ENCODE results near the gene OR52I1.

The OR52I1 gene

GRCh38 chr11:4593739-4594138 lies at the start of gene OR52I1:
TSS of gene OR52I1 (plus strand) at chr11:4594039. CDS start at chr11:4594039, 0 bp downstream.
- no peak within 1 kb of the TSS for H3K27ac Mint-ChIP-seq
- no peak within 1 kb of the TSS for H3K4me3 Mint-ChIP-seq
- no peaks in the 10 kb centered on the region for H3K4me1 Mint-ChIP-seq (ENCODE audit: low read depth)
- DNase-seq, result no peak
- no peaks in the 10 kb centered on the region for H3K9me3 Mint-ChIP-seq
- H3K27me3 Mint-ChIP-seq, result no peaks in the 10 kb centered on the region
- peaks cover 30% of the 10 kb centered on the region for H3K36me3 Mint-ChIP-seq (ENCODE audit: low read depth)

GRCh38 chr11:4544891-4545290 lies 48.9 kb upstream of the OR52I1 start, which contains the start of gene OR52M1:
TSS of gene OR52M1 (plus strand) at chr11:4545191. CDS start at chr11:4545191, 0 bp downstream.
- no peaks in the 10 kb centered on the region for H3K36me3 Mint-ChIP-seq (ENCODE audit: low read depth)
- peaks cover 16% of the 10 kb centered on the region for H3K27me3 Mint-ChIP-seq
- no peak within 1 kb of the TSS for H3K27ac Mint-ChIP-seq
- H3K4me1 Mint-ChIP-seq (ENCODE audit: low read depth), result no peaks in the 10 kb centered on the region
- no peak within 1 kb of the TSS for H3K4me3 Mint-ChIP-seq
- no peak for DNase-seq
- no peaks in the 10 kb centered on the region for H3K9me3 Mint-ChIP-seq

- no peaks in the 10 kb centered on the region for H3K36me3 Mint-ChIP-seq (ENCODE audit: low read depth)
- no peaks in the 10 kb centered on the region for H3K4me1 Mint-ChIP-seq (ENCODE audit: low read depth)
- no peak overlapping the region for H3K27ac Mint-ChIP-seq
- no peaks in the 10 kb centered on the region for H3K9me3 Mint-ChIP-seq
- no peak for DNase-seq
- H3K4me3 Mint-ChIP-seq, result no peak overlapping the region
- peaks cover 25% of the 10 kb centered on the region for H3K27me3 Mint-ChIP-seq
These were observed 47.0 kb upstream of the OR52I1 start for GRCh38 chr11:4546878-4547277.

- Mint-ChIP-seq H3K9me3 (no peaks in the 10 kb centered on the region), H3K4me1 (ENCODE audit: low read depth) (no peaks in the 10 kb centered on the region), H3K36me3 (ENCODE audit: low read depth) (no peaks in the 10 kb centered on the region), H3K4me3 (no peak overlapping the region), H3K27ac (no peak overlapping the region), H3K27me3 (peaks cover 27% of the 10 kb centered on the region)
- DNase-seq, result no peak
These were observed 46.4 kb upstream of the OR52I1 start for GRCh38 chr11:4547416-4547815.

GRCh38 chr11:4551346-4551979 lies 42.4 kb upstream of the OR52I1 start:
- no peak for DNase-seq
- Mint-ChIP-seq H3K27me3 (peaks cover 38% of the 10 kb centered on the region), H3K4me3 (no peak overlapping the region), H3K36me3 (ENCODE audit: low read depth) (no peaks in the 10 kb centered on the region), H3K27ac (no peak overlapping the region), H3K9me3 (no peaks in the 10 kb centered on the region), H3K4me1 (ENCODE audit: low read depth) (no peaks in the 10 kb centered on the region)

GRCh38 chr11:4559527-4560440 lies 34.1 kb upstream of the OR52I1 start:
- no peak for DNase-seq
- Mint-ChIP-seq H3K27me3 (peaks cover 34% of the 10 kb centered on the region), H3K4me1 (ENCODE audit: low read depth) (no peaks in the 10 kb centered on the region), H3K9me3 (peaks cover 6% of the 10 kb centered on the region), H3K36me3 (ENCODE audit: low read depth) (no peaks in the 10 kb centered on the region), H3K27ac (no peak overlapping the region), H3K4me3 (no peak overlapping the region)

- Mint-ChIP-seq H3K4me1 (ENCODE audit: low read depth) (no peaks in the 10 kb centered on the region), H3K27ac (no peak overlapping the region), H3K27me3 (peaks cover 30% of the 10 kb centered on the region), H3K36me3 (ENCODE audit: low read depth) (no peaks in the 10 kb centered on the region), H3K4me3 (no peak overlapping the region), H3K9me3 (peaks cover 6% of the 10 kb centered on the region)
- DNase-seq, result no peak
These were observed 33.4 kb upstream of the OR52I1 start for GRCh38 chr11:4560467-4560866.

GRCh38 chr11:4565371-4565770 lies 28.5 kb upstream of the OR52I1 start:
- Mint-ChIP-seq H3K4me3 (no peak overlapping the region), H3K27me3 (peaks cover 22% of the 10 kb centered on the region), H3K36me3 (ENCODE audit: low read depth) (no peaks in the 10 kb centered on the region), H3K9me3 (peaks cover 6% of the 10 kb centered on the region), H3K4me1 (ENCODE audit: low read depth) (no peaks in the 10 kb centered on the region), H3K27ac (no peak overlapping the region)
- no peak for DNase-seq

GRCh38 chr11:4569075-4569474 lies 24.8 kb upstream of the OR52I1 start:
- H3K9me3 Mint-ChIP-seq, result peaks cover 2% of the 10 kb centered on the region
- H3K4me1 Mint-ChIP-seq (ENCODE audit: low read depth), result no peaks in the 10 kb centered on the region
- DNase-seq, result no peak
- no peak overlapping the region for H3K4me3 Mint-ChIP-seq
- H3K27ac Mint-ChIP-seq, result no peak overlapping the region
- H3K36me3 Mint-ChIP-seq (ENCODE audit: low read depth), result no peaks in the 10 kb centered on the region
- H3K27me3 Mint-ChIP-seq, result peaks cover 9% of the 10 kb centered on the region

GRCh38 chr11:4576880-4577279 lies 17.0 kb upstream of the OR52I1 start:
- Mint-ChIP-seq H3K4me3 (no peak overlapping the region), H3K4me1 (ENCODE audit: low read depth) (peaks cover 5% of the 10 kb centered on the region), H3K9me3 (no peaks in the 10 kb centered on the region), H3K27ac (no peak overlapping the region), H3K36me3 (ENCODE audit: low read depth) (no peaks in the 10 kb centered on the region), H3K27me3 (peaks cover 33% of the 10 kb centered on the region)
- DNase-seq, result no peak

- peaks cover 36% of the 10 kb centered on the region for H3K27me3 Mint-ChIP-seq
- no peaks in the 10 kb centered on the region for H3K36me3 Mint-ChIP-seq (ENCODE audit: low read depth)
- no peak overlapping the region for H3K4me3 Mint-ChIP-seq
These were observed 16.1 kb upstream of the OR52I1 start for GRCh38 chr11:4577761-4578160.

GRCh38 chr11:4578624-4579023 lies 15.2 kb upstream of the OR52I1 start:
- Mint-ChIP-seq H3K27ac (no peak overlapping the region), H3K4me3 (no peak overlapping the region), H3K27me3 (peaks cover 41% of the 10 kb centered on the region), H3K9me3 (no peaks in the 10 kb centered on the region), H3K4me1 (ENCODE audit: low read depth) (peaks cover 5% of the 10 kb centered on the region), H3K36me3 (ENCODE audit: low read depth) (no peaks in the 10 kb centered on the region)
- no peak for DNase-seq

More at GRCh38 chr11:4577761-4578160, 16.1 kb upstream of the OR52I1 start:
- Mint-ChIP-seq H3K4me1 (ENCODE audit: low read depth) (peaks cover 5% of the 10 kb centered on the region), H3K9me3 (no peaks in the 10 kb centered on the region), H3K27ac (no peak overlapping the region)
- DNase-seq, result no peak

- H3K27ac Mint-ChIP-seq, result no peak overlapping the region
- no peak overlapping the region for H3K4me3 Mint-ChIP-seq
- H3K36me3 Mint-ChIP-seq (ENCODE audit: low read depth), result no peaks in the 10 kb centered on the region
- DNase-seq, result no peak
- peaks cover 51% of the 10 kb centered on the region for H3K27me3 Mint-ChIP-seq
- H3K9me3 Mint-ChIP-seq, result no peaks in the 10 kb centered on the region
- H3K4me1 Mint-ChIP-seq (ENCODE audit: low read depth), result peaks cover 5% of the 10 kb centered on the region
These were observed 13.7 kb upstream of the OR52I1 start for GRCh38 chr11:4580124-4580523.

- Mint-ChIP-seq H3K27me3 (peaks cover 49% of the 10 kb centered on the region), H3K4me3 (no peak within 1 kb of the TSS), H3K9me3 (no peaks in the 10 kb centered on the region), H3K36me3 (ENCODE audit: low read depth) (no peaks in the 10 kb centered on the region), H3K4me1 (ENCODE audit: low read depth) (no peaks in the 10 kb centered on the region), H3K27ac (no peak within 1 kb of the TSS)
- DNase-seq, result no peak
These were observed 12.4 kb upstream of the OR52I1 start, which contains the start of gene OR52I2 for GRCh38 chr11:4581443-4581842. TSS of gene OR52I2 (plus strand) at chr11:4581743.

- Mint-ChIP-seq H3K4me3 (no peak overlapping the region), H3K4me1 (ENCODE audit: low read depth) (no peaks in the 10 kb centered on the region), H3K9me3 (no peaks in the 10 kb centered on the region), H3K27ac (no peak overlapping the region), H3K27me3 (peaks cover 15% of the 10 kb centered on the region), H3K36me3 (ENCODE audit: low read depth) (no peaks in the 10 kb centered on the region)
- DNase-seq, result no peak
These were observed 4.8 kb upstream of the OR52I1 start for GRCh38 chr11:4589017-4589416.
